A673 (cell line): ENCODE results near the gene SH3D19.

Experiments
- EZH2 ChIP-seq: fragments of 200-600 bp; sonication (generic); IDR thresholded peaks from 2 replicates; pipeline ENCODE4 v1.6.1; 2017; ENCODE audit warnings: borderline replicate concordance, low read depth, mild to moderate bottlenecking, mixed read lengths, antibody characterized with exemption, low read length; ENCODE audit not compliant: poor library complexity, severe bottlenecking
- TF ChIP-seq, protein P1 (sequence below): fragments of 300-800, 200-600 bp; sonication (generic); conservative IDR thresholded peaks from 2 replicates; pipeline ENCODE4 v1.5.1; 2017; ENCODE audit warnings: low read depth, mild to moderate bottlenecking, antibody characterized with exemption, low read length, moderate library complexity, mixed read lengths

DNA sequence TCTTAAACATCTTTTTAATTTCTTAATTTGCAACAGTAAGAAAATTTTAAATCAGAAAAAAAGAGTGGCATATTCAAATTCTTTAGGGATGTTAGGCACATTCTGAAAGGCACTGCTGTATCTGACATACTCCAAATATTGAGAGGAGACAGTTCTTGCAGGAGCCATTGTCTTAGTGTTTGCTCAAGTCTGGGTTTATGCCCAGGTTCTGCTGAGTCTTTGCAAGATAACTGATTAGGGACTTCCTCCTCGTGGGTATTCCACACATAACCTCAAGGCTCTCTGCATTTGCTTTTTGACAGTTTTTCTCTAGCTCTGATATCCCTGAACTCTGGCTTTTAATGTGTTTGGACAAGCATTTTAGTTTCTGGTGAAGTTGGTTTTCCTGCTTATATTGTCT lies 173.4 kb downstream of the SH3D19 start:
- TF ChIP-seq, protein P1, sequence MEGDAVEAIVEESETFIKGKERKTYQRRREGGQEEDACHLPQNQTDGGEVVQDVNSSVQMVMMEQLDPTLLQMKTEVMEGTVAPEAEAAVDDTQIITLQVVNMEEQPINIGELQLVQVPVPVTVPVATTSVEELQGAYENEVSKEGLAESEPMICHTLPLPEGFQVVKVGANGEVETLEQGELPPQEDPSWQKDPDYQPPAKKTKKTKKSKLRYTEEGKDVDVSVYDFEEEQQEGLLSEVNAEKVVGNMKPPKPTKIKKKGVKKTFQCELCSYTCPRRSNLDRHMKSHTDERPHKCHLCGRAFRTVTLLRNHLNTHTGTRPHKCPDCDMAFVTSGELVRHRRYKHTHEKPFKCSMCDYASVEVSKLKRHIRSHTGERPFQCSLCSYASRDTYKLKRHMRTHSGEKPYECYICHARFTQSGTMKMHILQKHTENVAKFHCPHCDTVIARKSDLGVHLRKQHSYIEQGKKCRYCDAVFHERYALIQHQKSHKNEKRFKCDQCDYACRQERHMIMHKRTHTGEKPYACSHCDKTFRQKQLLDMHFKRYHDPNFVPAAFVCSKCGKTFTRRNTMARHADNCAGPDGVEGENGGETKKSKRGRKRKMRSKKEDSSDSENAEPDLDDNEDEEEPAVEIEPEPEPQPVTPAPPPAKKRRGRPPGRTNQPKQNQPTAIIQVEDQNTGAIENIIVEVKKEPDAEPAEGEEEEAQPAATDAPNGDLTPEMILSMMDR = no peak
- no peak for TF ChIP-seq EZH2
